ENCODE results near the gene C1QTNF9. TPM values are rescaled to one million over a fixed set of nuclear protein-coding genes. Genes with fewer than 3 reads are reported as not detected.

Gene C1QTNF9
- total and polyA plus RNA-seq, 2 donors (not counting 3 experiments of a cell fraction or from before 2014, with no cell fraction given) = not detected

GRCh38 chr13:24265453-24265852 lies 43.9 kb upstream of the C1QTNF9 start:
- no TSS peak for BruUV-seq (replicated peaks)
- TF ChIP-seq POLR2AphosphoS5 (IDR thresholded peaks at IDR 0.05; ENCODE audit: insufficient read depth, low read depth, low read length) (no peak), EZH2 (IDR thresholded peaks at IDR 0.05; ENCODE audit: borderline replicate concordance, low read depth, low read length, severe bottlenecking) (no peak), MYC (IDR thresholded peaks at IDR 0.05; ENCODE audit: low read depth, low read length) (no peak), FOS (IDR thresholded peaks at IDR 0.05; ENCODE audit: borderline replicate concordance, insufficient read depth, low read length) (no peak), GATA2 (IDR thresholded peaks at IDR 0.05; ENCODE audit: insufficient read depth, insufficient read length, low read depth, low read length) (no peak), MAX (IDR thresholded peaks at IDR 0.05; ENCODE audit: insufficient read depth, insufficient read length) (no peak), CTCF (IDR thresholded peaks at IDR 0.05; ENCODE audit: extremely low read depth in 1 of 2, insufficient read depth in 1 of 2, low read depth in 1 of 2, low read length in 2 of 2) (no peak), JUN (IDR thresholded peaks at IDR 0.05; ENCODE audit: borderline replicate concordance, insufficient read depth, insufficient read length, low read depth) (no peak), POLR2A (IDR thresholded peaks at IDR 0.05; ENCODE audit: low read depth, low read length) (no peak)
- dilution Hi-C loops (cut with MboI; ENCODE audit: extremely low pct_ligation_motif_present, low sequenced_read_pairs) = no loop called here
- Histone ChIP-seq H2AFZ (ENCODE audit: low read depth, low read length) (no peak overlapping the region), H3K36me3 (ENCODE audit: control insufficient read depth in 2 of 2, extremely low read depth in 1 of 2, insufficient read depth in 2 of 2, low read length in 2 of 2) (no peaks in the 10 kb centered on the region), H3K4me1 (ENCODE audit: control insufficient read depth, extremely low read depth, insufficient read depth, low read length) (peaks cover 4% of the 10 kb centered on the region), H3K79me2 (ENCODE audit: control insufficient read depth, insufficient read depth, low read length) (no peaks in the 10 kb centered on the region), H3K9me3 (replicated peaks; ENCODE audit: control insufficient read depth, insufficient read depth, low read length) (no peaks in the 10 kb centered on the region), H3K27me3 (ENCODE audit: control insufficient read depth in 2 of 2, insufficient read depth in 2 of 2, low read length in 2 of 2) (no peaks in the 10 kb centered on the region), H3K27ac (ENCODE audit: insufficient read depth, low read depth, low read length) (no peak overlapping the region), H3K4me2 (ENCODE audit: insufficient read depth, low read length) (no peak overlapping the region), H3K4me3 (replicated peaks in 1 of 3; ENCODE audit: insufficient read depth in 1 of 3, low read depth in 1 of 3, low read length in 3 of 3) (no peak overlapping the region), H3K9me1 (replicated peaks; ENCODE audit: control insufficient read depth, extremely low read depth, insufficient read depth, low read length) (no peaks in the 10 kb centered on the region), H4K20me1 (replicated peaks; ENCODE audit: control insufficient read depth, extremely low read depth, insufficient read depth, low read length) (no peaks in the 10 kb centered on the region), H3K9ac (replicated peaks; ENCODE audit: extremely low read depth, insufficient read depth, low read length) (no peak overlapping the region)
- no peak for FAIRE-seq
- intact Hi-C loops (cut with micrococcal nuclease) = no loop called here
- POLR2A ChIA-PET = no interaction called here
- DNase-seq (ENCODE audit: low read depth, low spot score) = no peak
- CTCF ChIA-PET = interaction anchor here (0.8 kb wide), 2 partner anchors 37 to 39 kb away, joined by 3 read pairs; no protein-coding TSS in a partner anchor
